ENCODE results near the gene SHMT2. TPM values are rescaled to one million over a fixed set of nuclear protein-coding genes. Genes with fewer than 3 reads are reported as not detected.
A peak's percentile ranks its signal among the peaks of the same experiment; 100 is the strongest.

The SHMT2 gene
- total and polyA plus RNA-seq, 9 of the 15 experiments (the other 6 are each of a cell fraction or from before 2014, with no cell fraction given): 46.1 to 319 (median 115) TPM

- TF ChIP-seq CTBP1 (IDR thresholded peaks at IDR 0.05; ENCODE audit: borderline replicate concordance) (peak; percentile 51; the same call in 1 of the 2 replicates), POLR2G (IDR thresholded peaks at IDR 0.05; ENCODE audit: low read depth, low read length) (no peak), KDM2B (CRISPR knock-in tag; IDR thresholded peaks at IDR 0.05) (no peak), KDM5B (IDR thresholded peaks at IDR 0.05; ENCODE audit: insufficient replicate concordance, low read depth, low read length) (no peak), BMI1 (IDR thresholded peaks at IDR 0.05; ENCODE audit: low read length) (no peak), SP1 (CRISPR knock-in tag; IDR thresholded peaks at IDR 0.05) (0 out of 2 replicates have a peak, but pooled peaks have one; percentile 29), GATAD2B (IDR thresholded peaks at IDR 0.05; ENCODE audit: borderline replicate concordance) (no peak), TFAP4 (CRISPR knock-in tag; IDR thresholded peaks at IDR 0.05; ENCODE audit: borderline replicate concordance) (peak; percentile 26; the same call in 1 of the 2 replicates), PCBP2 (IDR thresholded peaks at IDR 0.05; ENCODE audit: low read depth, low read length, poor library complexity, severe bottlenecking) (no peak), RAD21 (CRISPR knock-in tag; conservative IDR thresholded peaks at IDR 0.05 in 1 of 2, IDR thresholded peaks at IDR 0.05 in 1 of 2) (peak; percentile 86 to 92), NFIC (IDR thresholded peaks at IDR 0.05) (no peak), NRF1 (conservative IDR thresholded peaks at IDR 0.05 in 1 of 2, IDR thresholded peaks at IDR 0.05 in 1 of 2) (peak in 1 of 2 experiments; percentile 37; a peak in 3 of 4 replicates), PRPF4 (IDR thresholded peaks at IDR 0.05; ENCODE audit: insufficient read depth, low read depth, low read length, poor library complexity, severe bottlenecking) (no peak), ELF4 (CRISPR knock-in tag; IDR thresholded peaks at IDR 0.05) (no peak), MTA3 (IDR thresholded peaks at IDR 0.05; ENCODE audit: borderline replicate concordance) (no peak), NBN (IDR thresholded peaks at IDR 0.05; ENCODE audit: low read depth) (no peak), RBM39 (optimal IDR thresholded peaks at IDR 0.05; ENCODE audit: low read depth, low read length) (peak; percentile 36), NONO (IDR thresholded peaks at IDR 0.05; ENCODE audit: low read depth in 2 of 2, low read length in 1 of 2) (no peak), CREM (IDR thresholded peaks at IDR 0.05; ENCODE audit: low read depth) (0 out of 2 replicates have a peak, but pooled peaks have one; percentile 23), KLF1 (tag; IDR thresholded peaks at IDR 0.05) (no peak), TAF9B (IDR thresholded peaks at IDR 0.05; ENCODE audit: partially characterized antibody) (no peak), STAG1 (CRISPR knock-in tag; IDR thresholded peaks at IDR 0.05; ENCODE audit: borderline replicate concordance) (peak; percentile 89; the same call in 1 of the 2 replicates), CHD1 (IDR thresholded peaks at IDR 0.05; ENCODE audit: low read length) (no peak)
- TF ChIP-seq, protein P1, sequence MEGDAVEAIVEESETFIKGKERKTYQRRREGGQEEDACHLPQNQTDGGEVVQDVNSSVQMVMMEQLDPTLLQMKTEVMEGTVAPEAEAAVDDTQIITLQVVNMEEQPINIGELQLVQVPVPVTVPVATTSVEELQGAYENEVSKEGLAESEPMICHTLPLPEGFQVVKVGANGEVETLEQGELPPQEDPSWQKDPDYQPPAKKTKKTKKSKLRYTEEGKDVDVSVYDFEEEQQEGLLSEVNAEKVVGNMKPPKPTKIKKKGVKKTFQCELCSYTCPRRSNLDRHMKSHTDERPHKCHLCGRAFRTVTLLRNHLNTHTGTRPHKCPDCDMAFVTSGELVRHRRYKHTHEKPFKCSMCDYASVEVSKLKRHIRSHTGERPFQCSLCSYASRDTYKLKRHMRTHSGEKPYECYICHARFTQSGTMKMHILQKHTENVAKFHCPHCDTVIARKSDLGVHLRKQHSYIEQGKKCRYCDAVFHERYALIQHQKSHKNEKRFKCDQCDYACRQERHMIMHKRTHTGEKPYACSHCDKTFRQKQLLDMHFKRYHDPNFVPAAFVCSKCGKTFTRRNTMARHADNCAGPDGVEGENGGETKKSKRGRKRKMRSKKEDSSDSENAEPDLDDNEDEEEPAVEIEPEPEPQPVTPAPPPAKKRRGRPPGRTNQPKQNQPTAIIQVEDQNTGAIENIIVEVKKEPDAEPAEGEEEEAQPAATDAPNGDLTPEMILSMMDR (IDR thresholded peaks at IDR 0.05 in 2 of 3, conservative IDR thresholded peaks at IDR 0.05 in 1 of 3; ENCODE audit: insufficient read depth in 2 of 3, low read depth in 1 of 3, low read length in 3 of 3): peak; percentile 93 to 96 (median 93)
- TF ChIP-seq, protein P2, sequence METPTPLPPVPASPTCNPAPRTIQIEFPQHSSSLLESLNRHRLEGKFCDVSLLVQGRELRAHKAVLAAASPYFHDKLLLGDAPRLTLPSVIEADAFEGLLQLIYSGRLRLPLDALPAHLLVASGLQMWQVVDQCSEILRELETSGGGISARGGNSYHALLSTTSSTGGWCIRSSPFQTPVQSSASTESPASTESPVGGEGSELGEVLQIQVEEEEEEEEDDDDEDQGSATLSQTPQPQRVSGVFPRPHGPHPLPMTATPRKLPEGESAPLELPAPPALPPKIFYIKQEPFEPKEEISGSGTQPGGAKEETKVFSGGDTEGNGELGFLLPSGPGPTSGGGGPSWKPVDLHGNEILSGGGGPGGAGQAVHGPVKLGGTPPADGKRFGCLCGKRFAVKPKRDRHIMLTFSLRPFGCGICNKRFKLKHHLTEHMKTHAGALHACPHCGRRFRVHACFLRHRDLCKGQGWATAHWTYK (CRISPR knock-in tag; IDR thresholded peaks at IDR 0.05): no peak
Observed at GRCh38 chr12:57182918-57183575, 46.5 kb upstream of the SHMT2 start (continued).

Measured in K562 (cell line).